ENCODE measurements around the gene FGD5.

The FGD5 gene

DNA sequence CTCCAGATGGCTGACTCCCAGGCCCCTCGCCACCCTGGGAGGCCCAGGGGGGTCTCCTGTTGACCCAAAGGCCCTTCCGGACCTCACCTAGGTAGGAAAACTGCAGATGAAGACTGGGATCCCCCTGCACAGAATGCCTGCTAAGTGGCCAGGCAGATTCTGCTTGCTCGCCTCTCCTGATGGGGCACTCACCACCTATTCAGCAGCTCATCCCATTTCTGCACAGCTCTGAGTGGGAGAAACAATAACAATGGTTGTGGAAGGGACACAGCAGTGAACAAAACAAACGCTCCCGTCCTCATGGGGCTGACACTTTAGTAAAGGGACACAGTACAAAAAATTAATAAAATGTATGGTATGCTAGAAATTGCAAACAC, 24.9 kb upstream of the FGD5 start:
- TF ChIP-seq, protein P1, sequence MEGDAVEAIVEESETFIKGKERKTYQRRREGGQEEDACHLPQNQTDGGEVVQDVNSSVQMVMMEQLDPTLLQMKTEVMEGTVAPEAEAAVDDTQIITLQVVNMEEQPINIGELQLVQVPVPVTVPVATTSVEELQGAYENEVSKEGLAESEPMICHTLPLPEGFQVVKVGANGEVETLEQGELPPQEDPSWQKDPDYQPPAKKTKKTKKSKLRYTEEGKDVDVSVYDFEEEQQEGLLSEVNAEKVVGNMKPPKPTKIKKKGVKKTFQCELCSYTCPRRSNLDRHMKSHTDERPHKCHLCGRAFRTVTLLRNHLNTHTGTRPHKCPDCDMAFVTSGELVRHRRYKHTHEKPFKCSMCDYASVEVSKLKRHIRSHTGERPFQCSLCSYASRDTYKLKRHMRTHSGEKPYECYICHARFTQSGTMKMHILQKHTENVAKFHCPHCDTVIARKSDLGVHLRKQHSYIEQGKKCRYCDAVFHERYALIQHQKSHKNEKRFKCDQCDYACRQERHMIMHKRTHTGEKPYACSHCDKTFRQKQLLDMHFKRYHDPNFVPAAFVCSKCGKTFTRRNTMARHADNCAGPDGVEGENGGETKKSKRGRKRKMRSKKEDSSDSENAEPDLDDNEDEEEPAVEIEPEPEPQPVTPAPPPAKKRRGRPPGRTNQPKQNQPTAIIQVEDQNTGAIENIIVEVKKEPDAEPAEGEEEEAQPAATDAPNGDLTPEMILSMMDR (conservative IDR thresholded peaks at IDR 0.05; ENCODE audit: low read depth, low read length), result no peak
- Histone ChIP-seq H3K4me3 (IDR thresholded peaks at IDR 0.05; ENCODE audit: insufficient read depth, low read depth, low read length) (no peak overlapping the region), H3K27me3 (ENCODE audit: insufficient read depth, low read depth) (no peaks in the 10 kb centered on the region), H3K27ac (no peak overlapping the region), H3K9ac (no peak overlapping the region), H3K4me2 (no peak overlapping the region), H3K4me1 (ENCODE audit: low read depth, poor library complexity, severe bottlenecking) (no peaks in the 10 kb centered on the region), H2AFZ (ENCODE audit: low read depth) (no peak overlapping the region), H4K20me1 (ENCODE audit: insufficient read depth) (no peaks in the 10 kb centered on the region), H3K79me2 (ENCODE audit: insufficient read depth, low read depth) (no peaks in the 10 kb centered on the region), H3K36me3 (ENCODE audit: insufficient read depth) (no peaks in the 10 kb centered on the region)

DNA sequence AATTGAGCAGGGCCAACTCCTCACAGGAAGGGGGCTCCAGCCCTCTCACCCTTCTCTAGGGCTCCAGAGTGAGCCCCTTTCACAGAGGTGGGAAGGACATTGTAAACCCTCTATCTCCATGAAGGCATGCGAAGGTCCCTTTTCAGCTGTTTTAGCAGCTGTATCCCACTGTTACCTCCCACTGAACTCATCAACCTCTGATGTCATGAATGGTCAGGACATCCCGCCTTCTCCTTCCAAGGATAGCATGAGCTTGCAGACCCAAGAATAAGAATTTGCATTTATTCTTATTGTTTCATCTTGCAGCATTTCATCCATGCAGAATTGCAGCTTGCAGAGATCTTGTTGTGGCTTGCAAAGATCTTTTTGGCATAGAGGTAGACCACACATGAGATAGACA, 24.3 kb upstream of the FGD5 start:
- Histone ChIP-seq H3K9ac (no peak overlapping the region), H3K27ac (no peak overlapping the region), H3K4me1 (ENCODE audit: low read depth, poor library complexity, severe bottlenecking) (no peaks in the 10 kb centered on the region), H3K36me3 (ENCODE audit: insufficient read depth) (no peaks in the 10 kb centered on the region), H3K4me3 (IDR thresholded peaks at IDR 0.05; ENCODE audit: insufficient read depth, low read depth, low read length) (no peak overlapping the region), H3K27me3 (ENCODE audit: insufficient read depth, low read depth) (no peaks in the 10 kb centered on the region), H3K4me2 (no peak overlapping the region), H4K20me1 (ENCODE audit: insufficient read depth) (no peaks in the 10 kb centered on the region), H3K79me2 (ENCODE audit: insufficient read depth, low read depth) (no peaks in the 10 kb centered on the region), H2AFZ (ENCODE audit: low read depth) (no peak overlapping the region)
- TF ChIP-seq, protein P1 (conservative IDR thresholded peaks at IDR 0.05; ENCODE audit: low read depth, low read length), result no peak

DNA sequence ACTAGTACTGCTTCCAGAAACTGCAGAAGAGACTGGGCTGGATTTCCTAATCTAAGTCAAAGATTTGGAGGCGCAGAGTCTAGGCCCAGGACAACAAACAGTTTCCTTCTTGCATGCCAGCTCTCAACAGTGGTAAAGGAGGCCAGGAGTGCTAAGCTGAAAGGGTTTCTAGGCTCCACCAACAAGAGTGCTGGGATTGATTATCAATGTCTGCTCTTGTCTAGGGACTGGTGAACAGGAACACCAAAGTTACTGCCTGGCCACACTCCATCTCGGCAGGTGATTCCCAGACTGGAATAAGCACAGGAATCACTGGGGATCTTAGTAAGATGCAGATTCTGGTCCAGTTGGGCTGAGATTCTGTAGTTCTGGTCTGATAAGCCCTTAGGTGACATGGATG, 22.8 kb upstream of the FGD5 start:
- H3K27me3 ChIP-seq (ENCODE audit: insufficient read depth, low read depth), result no peaks in the 10 kb centered on the region

DNA sequence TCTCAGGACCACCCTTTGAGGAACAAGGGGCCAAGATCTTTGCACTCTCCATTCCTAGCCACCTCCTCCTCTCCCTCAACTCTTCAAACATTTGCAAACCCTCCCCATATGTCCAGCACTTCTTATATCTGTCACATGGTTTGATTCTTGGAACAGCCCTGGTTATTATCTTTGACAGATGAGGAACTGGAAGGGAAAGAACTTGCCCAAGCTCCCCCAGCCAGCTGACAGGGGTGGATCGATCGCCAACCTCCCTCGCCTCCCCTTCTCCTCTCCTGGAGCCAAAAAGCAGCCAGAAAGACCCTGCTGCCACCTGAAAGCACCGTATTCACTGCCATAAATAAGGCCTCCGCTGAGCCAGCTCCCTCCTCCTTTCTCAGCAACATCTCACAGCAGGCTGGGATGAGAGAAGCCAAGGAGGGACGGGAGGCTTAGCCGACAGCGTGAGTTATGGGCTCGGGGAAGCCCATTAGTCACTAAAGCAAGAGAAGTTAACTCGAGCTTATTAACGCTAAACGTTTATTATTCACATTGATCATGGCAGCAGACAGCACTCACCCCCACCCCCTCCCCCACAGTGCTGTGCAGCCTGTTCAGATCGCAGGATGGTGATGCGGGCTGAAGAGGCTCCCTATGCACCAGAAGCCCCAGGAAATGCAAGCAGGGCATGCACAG, 22.2 kb upstream of the FGD5 start:
- Histone ChIP-seq H3K27ac (no peak overlapping the region), H3K4me3 (IDR thresholded peaks at IDR 0.05; ENCODE audit: insufficient read depth, low read depth, low read length) (no peak overlapping the region), H3K27me3 (ENCODE audit: insufficient read depth, low read depth) (no peaks in the 10 kb centered on the region), H3K9ac (no peak overlapping the region), H4K20me1 (ENCODE audit: insufficient read depth) (no peaks in the 10 kb centered on the region), H3K36me3 (ENCODE audit: insufficient read depth) (no peaks in the 10 kb centered on the region), H3K4me1 (ENCODE audit: low read depth, poor library complexity, severe bottlenecking) (no peaks in the 10 kb centered on the region), H3K4me2 (no peak overlapping the region), H2AFZ (ENCODE audit: low read depth) (no peak overlapping the region), H3K79me2 (ENCODE audit: insufficient read depth, low read depth) (no peaks in the 10 kb centered on the region)
- TF ChIP-seq, protein P1 (conservative IDR thresholded peaks at IDR 0.05; ENCODE audit: low read depth, low read length), result no peak

More for the DNA sequence above, 22.8 kb upstream of the FGD5 start:
- Histone ChIP-seq H3K4me1 (ENCODE audit: low read depth, poor library complexity, severe bottlenecking) (no peaks in the 10 kb centered on the region), H3K4me3 (IDR thresholded peaks at IDR 0.05; ENCODE audit: insufficient read depth, low read depth, low read length) (no peak overlapping the region), H3K4me2 (no peak overlapping the region), H2AFZ (ENCODE audit: low read depth) (no peak overlapping the region), H4K20me1 (ENCODE audit: insufficient read depth) (no peaks in the 10 kb centered on the region), H3K36me3 (ENCODE audit: insufficient read depth) (no peaks in the 10 kb centered on the region), H3K27ac (no peak overlapping the region), H3K9ac (no peak overlapping the region), H3K79me2 (ENCODE audit: insufficient read depth, low read depth) (no peaks in the 10 kb centered on the region)
- TF ChIP-seq, protein P1 (conservative IDR thresholded peaks at IDR 0.05; ENCODE audit: low read depth, low read length), result no peak
